ENCODE measurements around the gene OTUD3.

Gene OTUD3

DNA sequence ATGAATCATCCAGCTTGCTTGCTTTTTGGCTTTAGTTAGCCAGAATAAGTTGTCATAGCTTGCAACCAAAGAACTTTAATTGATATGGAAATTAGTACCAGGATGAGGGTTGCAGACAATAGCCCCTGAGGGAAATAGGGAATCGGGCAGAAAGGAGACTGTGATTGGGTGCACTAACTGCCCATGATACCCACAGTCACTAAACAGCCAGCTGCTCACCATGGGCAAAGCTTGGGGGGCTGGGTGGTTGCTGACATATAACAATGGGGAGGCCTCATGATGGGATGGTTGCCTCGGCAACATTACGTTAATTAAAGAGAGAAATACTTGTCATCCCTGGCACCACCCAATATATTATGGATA is 59.0 kb downstream of the OTUD3 start:
- Histone ChIP-seq H3K27ac (ENCODE audit: low read depth, low read length) (no peak overlapping the region), H3K4me1 (ENCODE audit: control insufficient read depth in 5 of 5, insufficient read depth in 5 of 5, low read length in 5 of 5) (no peaks in the 10 kb centered on the region), H3K36me3 (ENCODE audit: control insufficient read depth in 5 of 5, insufficient read depth in 5 of 5, low read length in 5 of 5) (no peaks in the 10 kb centered on the region), H3K9ac (ENCODE audit: low read length in 5 of 5) (no peak overlapping the region), H3K27me3 (ENCODE audit: control insufficient read depth in 5 of 5, insufficient read depth in 4 of 5, low read length in 5 of 5) (no peaks in the 10 kb centered on the region), H3K9me3 (ENCODE audit: control insufficient read depth in 5 of 5, low read length in 5 of 5) (no peaks in the 10 kb centered on the region), H3K4me3 (ENCODE audit: low read depth in 1 of 5, low read length in 5 of 5) (no peak overlapping the region)

DNA sequence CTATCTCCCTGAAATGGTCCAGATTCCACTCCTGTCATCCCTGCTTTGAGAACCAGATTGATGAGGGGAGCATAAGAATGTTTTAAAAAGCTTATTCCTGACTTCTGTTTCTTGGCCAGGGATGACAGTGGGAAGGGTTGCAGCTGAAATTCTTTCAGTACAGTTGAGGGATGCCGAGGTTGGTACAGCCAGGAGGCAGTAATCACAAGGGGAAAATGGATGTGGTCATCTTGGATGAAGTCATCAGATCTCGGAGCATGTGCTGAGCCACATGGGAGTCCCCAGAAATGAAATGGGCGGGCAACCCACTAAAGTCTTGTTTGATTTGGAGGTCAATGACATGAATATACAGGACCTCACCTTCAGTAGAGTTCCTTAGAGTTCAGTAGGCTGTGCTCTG is 59.9 kb downstream of the OTUD3 start:
- no peaks in the 10 kb centered on the region for H3K36me3 ChIP-seq (ENCODE audit: control insufficient read depth in 5 of 5, insufficient read depth in 5 of 5, low read length in 5 of 5)
- no peak overlapping the region for H3K4me3 ChIP-seq (ENCODE audit: low read depth in 1 of 5, low read length in 5 of 5)
- H3K27ac ChIP-seq (ENCODE audit: low read depth, low read length), result no peak overlapping the region
- H3K4me1 ChIP-seq (ENCODE audit: control insufficient read depth in 5 of 5, insufficient read depth in 5 of 5, low read length in 5 of 5), result no peaks in the 10 kb centered on the region
- H3K27me3 ChIP-seq (ENCODE audit: control insufficient read depth in 5 of 5, insufficient read depth in 4 of 5, low read length in 5 of 5), result no peaks in the 10 kb centered on the region
- no peak overlapping the region for H3K9ac ChIP-seq (ENCODE audit: low read length in 5 of 5)
- H3K9me3 ChIP-seq (ENCODE audit: control insufficient read depth in 5 of 5, low read length in 5 of 5), result no peaks in the 10 kb centered on the region

DNA sequence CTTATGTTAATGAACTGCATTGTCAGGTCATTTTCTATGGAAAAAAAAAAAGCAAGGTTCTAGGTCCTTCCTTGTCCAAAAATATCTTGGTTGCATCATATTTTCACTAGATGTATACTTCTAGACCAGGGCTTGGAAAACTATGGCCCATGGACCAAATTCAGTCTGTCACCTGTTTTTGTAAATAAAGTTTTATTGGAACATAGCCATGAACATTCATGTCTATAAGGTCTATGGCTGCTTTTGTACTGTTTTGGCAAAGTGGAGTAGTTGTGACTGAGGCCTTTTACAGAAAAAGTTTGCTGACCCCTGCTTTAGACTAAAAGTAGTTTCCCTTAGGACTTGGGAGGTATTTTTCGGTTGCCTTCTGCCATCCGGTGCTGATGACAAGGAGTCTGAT is 60.5 kb downstream of the OTUD3 start:
- Histone ChIP-seq H3K9me3 (ENCODE audit: control insufficient read depth in 5 of 5, low read length in 5 of 5) (no peaks in the 10 kb centered on the region), H3K36me3 (ENCODE audit: control insufficient read depth in 5 of 5, insufficient read depth in 5 of 5, low read length in 5 of 5) (no peaks in the 10 kb centered on the region), H3K4me1 (ENCODE audit: control insufficient read depth in 5 of 5, insufficient read depth in 5 of 5, low read length in 5 of 5) (no peaks in the 10 kb centered on the region), H3K9ac (ENCODE audit: low read length in 5 of 5) (no peak overlapping the region), H3K4me3 (ENCODE audit: low read depth in 1 of 5, low read length in 5 of 5) (no peak overlapping the region), H3K27me3 (ENCODE audit: control insufficient read depth in 5 of 5, insufficient read depth in 4 of 5, low read length in 5 of 5) (no peaks in the 10 kb centered on the region), H3K27ac (ENCODE audit: low read depth, low read length) (no peak overlapping the region)

DNA sequence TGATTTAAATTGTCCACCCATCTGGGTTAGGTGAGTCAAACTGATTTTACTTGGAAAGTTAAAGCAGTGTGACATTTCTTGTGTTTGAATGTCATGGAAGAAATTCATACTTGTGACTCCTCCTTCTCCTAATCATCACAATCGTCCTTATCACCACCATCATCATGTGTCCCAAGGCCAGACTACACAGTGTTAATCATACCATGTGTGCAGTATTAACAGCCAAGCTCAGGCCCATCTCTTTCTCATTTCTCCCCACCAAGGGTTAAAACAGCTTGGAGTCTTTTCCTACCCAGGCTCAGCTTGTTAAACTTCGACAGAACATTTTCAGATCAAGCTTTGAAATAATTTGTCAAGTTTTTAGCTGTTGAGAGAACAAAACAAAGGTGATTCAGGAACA is 63.7 kb downstream of the OTUD3 start:
- H3K9me3 ChIP-seq (ENCODE audit: control insufficient read depth in 5 of 5, low read length in 5 of 5), result no peaks in the 10 kb centered on the region
- no peak overlapping the region for H3K27ac ChIP-seq (ENCODE audit: low read depth, low read length)
- no peak overlapping the region for H3K9ac ChIP-seq (ENCODE audit: low read length in 5 of 5)
- H3K36me3 ChIP-seq (ENCODE audit: control insufficient read depth in 5 of 5, insufficient read depth in 5 of 5, low read length in 5 of 5), result no peaks in the 10 kb centered on the region
- no peak overlapping the region for H3K4me3 ChIP-seq (ENCODE audit: low read depth in 1 of 5, low read length in 5 of 5)
- peaks cover 0 to 5% (median 0%) of the 10 kb centered on the region in 5 donors for H3K27me3 ChIP-seq (ENCODE audit: control insufficient read depth in 5 of 5, insufficient read depth in 4 of 5, low read length in 5 of 5)
- H3K4me1 ChIP-seq (ENCODE audit: control insufficient read depth in 5 of 5, insufficient read depth in 5 of 5, low read length in 5 of 5), result no peaks in the 10 kb centered on the region

DNA sequence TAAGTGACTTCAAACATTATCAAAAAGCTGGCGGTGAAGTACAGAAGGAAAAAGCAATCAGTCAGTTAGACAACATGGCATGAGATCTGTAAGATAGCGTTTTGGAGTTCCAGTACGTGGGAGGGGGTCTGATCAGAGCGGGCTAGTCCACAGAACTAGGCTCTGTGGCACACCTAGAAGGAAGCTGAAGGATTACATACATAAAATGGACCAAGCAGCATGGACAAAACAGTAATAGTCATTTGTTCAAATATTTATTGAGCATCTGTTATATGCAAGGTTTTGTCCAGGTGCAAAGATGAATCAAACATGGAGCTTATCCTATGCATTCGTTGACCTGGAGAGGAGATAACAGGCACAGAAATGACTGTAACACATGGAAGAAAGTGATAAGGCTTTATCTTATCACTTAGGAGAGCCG is 64.1 kb downstream of the OTUD3 start:
- Histone ChIP-seq H3K9me3 (ENCODE audit: control insufficient read depth in 5 of 5, low read length in 5 of 5) (no peaks in the 10 kb centered on the region), H3K9ac (ENCODE audit: low read length in 5 of 5) (no peak overlapping the region), H3K4me1 (ENCODE audit: control insufficient read depth in 5 of 5, insufficient read depth in 5 of 5, low read length in 5 of 5) (no peaks in the 10 kb centered on the region), H3K36me3 (ENCODE audit: control insufficient read depth in 5 of 5, insufficient read depth in 5 of 5, low read length in 5 of 5) (no peaks in the 10 kb centered on the region), H3K4me3 (ENCODE audit: low read depth in 1 of 5, low read length in 5 of 5) (no peak overlapping the region), H3K27me3 (ENCODE audit: control insufficient read depth in 5 of 5, insufficient read depth in 4 of 5, low read length in 5 of 5) (peaks cover 0 to 5% (median 0%) of the 10 kb centered on the region in 5 donors), H3K27ac (ENCODE audit: low read depth, low read length) (no peak overlapping the region)

DNA sequence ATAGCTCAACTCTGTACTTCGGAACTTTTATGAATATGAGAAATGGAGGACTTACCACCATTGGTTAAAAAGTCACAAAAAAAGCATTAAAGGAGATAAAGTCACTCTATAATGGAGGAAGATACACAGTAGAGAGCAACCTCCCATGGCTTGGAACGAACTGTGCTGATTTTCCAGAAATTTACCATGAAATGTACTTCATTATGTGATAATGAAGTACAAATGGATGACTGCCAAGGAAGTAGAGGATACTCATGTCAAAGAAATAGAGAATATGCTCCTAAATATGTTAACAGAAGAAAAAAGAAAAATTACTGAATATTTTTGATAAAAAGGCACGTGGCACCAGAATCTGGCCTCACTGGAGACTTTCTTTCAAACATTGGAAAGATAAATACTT is 64.8 kb downstream of the OTUD3 start:
- Histone ChIP-seq H3K27me3 (ENCODE audit: control insufficient read depth in 5 of 5, insufficient read depth in 4 of 5, low read length in 5 of 5) (peaks cover 0 to 5% (median 0%) of the 10 kb centered on the region in 5 donors), H3K27ac (ENCODE audit: low read depth, low read length) (no peak overlapping the region), H3K9me3 (ENCODE audit: control insufficient read depth in 5 of 5, low read length in 5 of 5) (no peaks in the 10 kb centered on the region), H3K4me1 (ENCODE audit: control insufficient read depth in 5 of 5, insufficient read depth in 5 of 5, low read length in 5 of 5) (no peaks in the 10 kb centered on the region), H3K36me3 (ENCODE audit: control insufficient read depth in 5 of 5, insufficient read depth in 5 of 5, low read length in 5 of 5) (no peaks in the 10 kb centered on the region), H3K4me3 (ENCODE audit: low read depth in 1 of 5, low read length in 5 of 5) (no peak overlapping the region), H3K9ac (ENCODE audit: low read length in 5 of 5) (no peak overlapping the region)

DNA sequence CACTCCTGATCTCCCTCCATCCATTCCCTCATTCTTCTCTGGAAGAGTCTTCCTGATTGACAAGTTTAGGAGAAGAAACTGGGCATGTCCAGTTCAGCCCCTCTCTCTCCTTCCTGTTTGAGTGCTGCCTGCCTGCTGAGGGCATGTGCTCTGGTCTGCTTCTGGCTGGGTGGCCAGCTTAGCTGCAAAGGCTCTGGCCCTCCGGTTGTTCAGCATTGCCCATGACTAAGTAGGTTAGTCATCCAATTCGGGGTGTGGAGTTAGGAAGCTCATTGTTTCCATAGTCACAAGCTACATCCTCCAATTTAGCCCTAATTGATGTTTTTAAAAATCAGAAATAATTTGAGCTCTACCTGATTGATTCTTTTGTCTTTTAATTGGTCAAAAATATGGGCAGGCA is 66.8 kb downstream of the OTUD3 start:
- peaks cover 0 to 5% (median 3%) of the 10 kb centered on the region in 5 donors for H3K27me3 ChIP-seq (ENCODE audit: control insufficient read depth in 5 of 5, insufficient read depth in 4 of 5, low read length in 5 of 5)
- H3K27ac ChIP-seq (ENCODE audit: low read depth, low read length), result no peak overlapping the region
- H3K4me3 ChIP-seq (ENCODE audit: low read depth in 1 of 5, low read length in 5 of 5), result no peak overlapping the region
- H3K9ac ChIP-seq (ENCODE audit: low read length in 5 of 5), result no peak overlapping the region
- H3K9me3 ChIP-seq (ENCODE audit: control insufficient read depth in 5 of 5, low read length in 5 of 5), result peaks cover 0 to 4% (median 0%) of the 10 kb centered on the region in 5 donors
- no peaks in the 10 kb centered on the region for H3K4me1 ChIP-seq (ENCODE audit: control insufficient read depth in 5 of 5, insufficient read depth in 5 of 5, low read length in 5 of 5)
- H3K36me3 ChIP-seq (ENCODE audit: control insufficient read depth in 5 of 5, insufficient read depth in 5 of 5, low read length in 5 of 5), result no peaks in the 10 kb centered on the region

DNA sequence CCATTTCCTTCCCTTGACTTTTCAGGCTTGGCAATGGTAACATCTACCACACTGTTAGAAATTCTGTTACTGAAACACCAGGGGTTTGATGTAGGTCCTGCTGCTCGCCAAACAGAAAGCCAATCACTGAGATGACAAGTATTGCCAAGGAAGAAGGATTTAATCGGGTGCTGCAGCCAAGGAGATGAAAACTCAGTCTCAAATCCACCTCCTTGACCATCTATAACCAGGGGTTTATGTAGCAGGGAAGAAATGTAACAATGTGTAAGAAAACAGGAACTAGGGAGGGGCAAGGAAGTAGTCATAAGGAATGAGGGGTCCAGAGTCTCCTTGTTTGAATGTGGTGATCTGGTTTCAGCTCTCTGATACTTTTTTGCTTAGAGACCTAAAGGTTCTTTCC is 71.9 kb downstream of the OTUD3 start:
- Histone ChIP-seq H3K36me3 (ENCODE audit: control insufficient read depth in 5 of 5, insufficient read depth in 5 of 5, low read length in 5 of 5) (no peaks in the 10 kb centered on the region), H3K9me3 (ENCODE audit: control insufficient read depth in 5 of 5, low read length in 5 of 5) (peaks cover 0 to 4% (median 0%) of the 10 kb centered on the region in 5 donors), H3K9ac (ENCODE audit: low read length in 5 of 5) (no peak overlapping the region), H3K4me1 (ENCODE audit: control insufficient read depth in 5 of 5, insufficient read depth in 5 of 5, low read length in 5 of 5) (no peaks in the 10 kb centered on the region), H3K4me3 (ENCODE audit: low read depth in 1 of 5, low read length in 5 of 5) (no peak overlapping the region), H3K27ac (ENCODE audit: low read depth, low read length) (no peak overlapping the region), H3K27me3 (ENCODE audit: control insufficient read depth in 5 of 5, insufficient read depth in 4 of 5, low read length in 5 of 5) (peaks cover 3 to 10% (median 7%) of the 10 kb centered on the region in 5 donors)

DNA sequence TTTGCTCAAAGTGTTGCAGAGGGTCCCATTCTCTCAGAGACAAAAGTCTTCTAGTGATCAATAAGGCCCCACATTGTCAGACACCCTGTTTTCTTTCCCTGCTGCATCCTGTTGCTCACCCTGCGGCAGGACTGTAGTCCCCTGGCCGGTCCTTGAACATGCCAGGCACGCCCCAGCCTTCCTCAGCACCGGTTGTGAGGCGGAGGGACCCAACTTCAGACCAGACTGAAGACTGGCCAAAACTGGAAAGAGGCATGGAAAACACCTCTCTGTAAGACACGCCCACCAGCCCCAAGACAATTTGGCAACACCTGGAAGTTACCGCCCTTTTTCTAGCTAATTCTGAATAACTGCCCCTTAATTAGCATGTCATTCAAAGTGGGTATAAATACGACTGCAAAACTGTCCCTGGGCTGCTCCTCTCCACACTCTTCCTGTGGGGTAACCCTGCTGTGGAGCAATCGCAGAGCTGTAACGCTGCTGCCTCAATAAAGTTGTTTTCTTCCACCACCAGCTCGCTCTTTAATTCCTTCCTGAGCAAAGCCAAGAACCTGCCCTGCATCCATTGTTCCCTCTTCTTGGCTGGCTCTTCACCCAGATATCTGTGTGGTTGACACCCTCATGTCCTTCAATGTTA is 73.5 kb downstream of the OTUD3 start:
- Histone ChIP-seq H3K4me3 (ENCODE audit: low read depth in 1 of 5, low read length in 5 of 5) (no peak overlapping the region), H3K36me3 (ENCODE audit: control insufficient read depth in 5 of 5, insufficient read depth in 5 of 5, low read length in 5 of 5) (no peaks in the 10 kb centered on the region), H3K4me1 (ENCODE audit: control insufficient read depth in 5 of 5, insufficient read depth in 5 of 5, low read length in 5 of 5) (no peaks in the 10 kb centered on the region), H3K9me3 (ENCODE audit: control insufficient read depth in 5 of 5, low read length in 5 of 5) (peaks cover 0 to 4% (median 0%) of the 10 kb centered on the region in 5 donors), H3K9ac (ENCODE audit: low read length in 5 of 5) (no peak overlapping the region), H3K27me3 (ENCODE audit: control insufficient read depth in 5 of 5, insufficient read depth in 4 of 5, low read length in 5 of 5) (peaks cover 2 to 13% (median 3%) of the 10 kb centered on the region in 5 donors), H3K27ac (ENCODE audit: low read depth, low read length) (no peak overlapping the region)

DNA sequence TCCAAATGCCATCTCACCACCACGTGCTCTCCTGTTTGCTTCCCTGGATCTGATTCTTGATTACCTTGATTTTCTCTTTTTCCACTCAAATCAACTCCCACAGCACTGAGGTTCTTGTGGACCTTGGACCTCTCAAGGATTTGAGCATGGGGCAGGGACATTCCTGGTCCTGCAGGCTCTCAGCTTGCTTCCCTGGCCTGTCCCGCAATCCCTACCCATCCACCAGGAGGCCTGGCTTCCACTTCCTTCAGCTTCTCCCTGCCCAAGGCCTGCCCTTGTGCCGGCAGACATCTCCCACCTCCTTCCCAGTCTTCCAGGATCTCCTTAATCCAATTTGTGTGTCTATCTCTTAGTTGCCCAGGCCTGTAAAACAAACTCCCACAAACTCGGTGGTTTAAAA is 75.6 kb downstream of the OTUD3 start:
- no peak overlapping the region for H3K27ac ChIP-seq (ENCODE audit: low read depth, low read length)
- H3K27me3 ChIP-seq (ENCODE audit: control insufficient read depth in 5 of 5, insufficient read depth in 4 of 5, low read length in 5 of 5), result peaks cover 3 to 16% (median 7%) of the 10 kb centered on the region in 5 donors
- H3K9ac ChIP-seq (ENCODE audit: low read length in 5 of 5), result no peak overlapping the region
- H3K4me3 ChIP-seq (ENCODE audit: low read depth in 1 of 5, low read length in 5 of 5), result no peak overlapping the region
- H3K36me3 ChIP-seq (ENCODE audit: control insufficient read depth in 5 of 5, insufficient read depth in 5 of 5, low read length in 5 of 5), result no peaks in the 10 kb centered on the region
- H3K9me3 ChIP-seq (ENCODE audit: control insufficient read depth in 5 of 5, low read length in 5 of 5), result peaks cover 0 to 4% (median 0%) of the 10 kb centered on the region in 5 donors
- no peaks in the 10 kb centered on the region for H3K4me1 ChIP-seq (ENCODE audit: control insufficient read depth in 5 of 5, insufficient read depth in 5 of 5, low read length in 5 of 5)
